Endothelial cell of umbilical vein (primary cell): ENCODE results near the gene ELOVL5. TPM values are rescaled to one million over a fixed set of nuclear protein-coding genes. Genes with fewer than 3 reads are reported as not detected.

ENCODE experiments used
- BruUV-seq: library from RNA; stranded (reverse); fragments of 400-500 nt; replicated peaks from 2 replicates; lab custom pipeline; 2021; lab: Mats Ljungman, UMichigan
- CTCF ChIA-PET: fragments of 300-600, 350-600 bp; sonication (Branson Sonifier 250); formaldehyde crosslinking; loops from one replicate; lab custom pipeline; 2021; ENCODE audit warnings: antibody characterized with exemption, inconsistent platforms; lab: Charles Lee
- POLR2A ChIA-PET: fragments of 300-600, 350-600 bp; sonication (Branson Sonifier 250); formaldehyde crosslinking; loops from one replicate; lab custom pipeline; 2021; ENCODE audit warnings: antibody characterized with exemption, inconsistent platforms; lab: Charles Lee
- DNase-seq: peaks from one replicate; pipeline ENCODE4 v3.0.0-alpha.2; 2011; ENCODE audit warnings: low read depth, low spot score
- FAIRE-seq: peaks from 2 replicates; lab custom pipeline; 2011; peaks lifted over from hg19 to GRCh38; lab: Jason Lieb, UNC
- H2AFZ ChIP-seq: 2 replicates; pipeline ENCODE4 v1.6.0; 2012; ENCODE audit warnings: low read depth, low read length, control low read depth, inconsistent platforms
- H3K27ac ChIP-seq: 2 replicates; pipeline ENCODE4 v1.5.1; 2011; ENCODE audit warnings: low read depth, mild to moderate bottlenecking, control low read depth, low read length, moderate library complexity; ENCODE audit not compliant: insufficient read depth
- H3K27me3 ChIP-seq, 2 experiments: 2 replicates each; pipeline versions ENCODE4 v1.6.0 to v1.6.1; 2011; ENCODE audit warnings: low read length in 2 of 2, mixed read lengths in 1 of 2; ENCODE audit not compliant: control insufficient read depth in 2 of 2, insufficient read depth in 2 of 2
- H3K36me3 ChIP-seq, 2 experiments: 2 replicates in 1 of 2; 3 replicates in 1 of 2; pipeline ENCODE4 v1.5.1; 2011; ENCODE audit warnings: low read length in 2 of 2, mild to moderate bottlenecking in 1 of 2, moderate library complexity in 1 of 2; ENCODE audit not compliant: control insufficient read depth in 2 of 2, insufficient read depth in 2 of 2; ENCODE audit errors: extremely low read depth in 1 of 2
- H3K4me1 ChIP-seq: 3 replicates; pipeline ENCODE4 v1.5.1; 2011; ENCODE audit warnings: mild to moderate bottlenecking, low read length; ENCODE audit not compliant: control insufficient read depth, insufficient read depth; ENCODE audit errors: extremely low read depth
- H3K4me2 ChIP-seq: 2 replicates; pipeline ENCODE4 v1.6.1; 2011; ENCODE audit warnings: low read length, control low read depth, mixed read lengths; ENCODE audit not compliant: insufficient read depth
- H3K4me3 ChIP-seq, 3 experiments: fragments of 200-600 bp in 1 of 3; sonication (generic), shearing (Covaris generic) in 1 of 3; replicated peaks in 1 of 3; 2 replicates each; pipeline ENCODE4 v1.5.1; 2011 to 2016; ENCODE audit warnings: control low read depth in 3 of 3, low read length in 3 of 3, mild to moderate bottlenecking in 2 of 3, inconsistent platforms in 1 of 3, low read depth in 1 of 3, moderate library complexity in 1 of 3; ENCODE audit not compliant: insufficient read depth in 1 of 3
- H3K79me2 ChIP-seq: 2 replicates; pipeline ENCODE4 v1.6.0; 2012; ENCODE audit warnings: low read length, inconsistent platforms; ENCODE audit not compliant: control insufficient read depth, insufficient read depth
- H3K9ac ChIP-seq: replicated peaks from 2 replicates; pipeline ENCODE3; 2011; ENCODE audit warnings: low read length, control low read depth; ENCODE audit not compliant: insufficient read depth; ENCODE audit errors: extremely low read depth
- H3K9me1 ChIP-seq: replicated peaks from 3 replicates; pipeline ENCODE4 v1.6.0; 2011; ENCODE audit warnings: mild to moderate bottlenecking, low read length; ENCODE audit not compliant: control insufficient read depth, insufficient read depth; ENCODE audit errors: extremely low read depth
- H3K9me3 ChIP-seq: replicated peaks from 2 replicates; pipeline ENCODE4 v1.5.1; 2012; ENCODE audit warnings: low read length, inconsistent platforms; ENCODE audit not compliant: control insufficient read depth, insufficient read depth
- H4K20me1 ChIP-seq: replicated peaks from 2 replicates; pipeline ENCODE3; 2011; ENCODE audit warnings: mild to moderate bottlenecking, low read length; ENCODE audit not compliant: control insufficient read depth, insufficient read depth; ENCODE audit errors: extremely low read depth
- CTCF ChIP-seq, 2 donors: IDR thresholded peaks; 1 replicate in 1 of 2; 2 replicates in 1 of 2; pipeline ENCODE4 v1.5.1; 2011; ENCODE audit warnings: low read length in 2 of 2, mild to moderate bottlenecking in 2 of 2, moderate library complexity in 2 of 2, control low read depth in 1 of 2, inconsistent platforms in 1 of 2, low read depth in 1 of 2; ENCODE audit not compliant: insufficient read depth in 1 of 2; ENCODE audit errors: extremely low read depth in 1 of 2
- GATA2 ChIP-seq: IDR thresholded peaks from 2 replicates; pipeline ENCODE4 v1.7.0; 2011; ENCODE audit warnings: low read depth, mild to moderate bottlenecking, moderate library complexity, mixed read lengths, low read length; ENCODE audit not compliant: insufficient read length, insufficient read depth
- POLR2A ChIP-seq: IDR thresholded peaks from 2 replicates; pipeline ENCODE4 v1.6.1; 2012; ENCODE audit warnings: low read depth, mild to moderate bottlenecking, control low read depth, low read length
- POLR2AphosphoS5 ChIP-seq: IDR thresholded peaks from 2 replicates; pipeline ENCODE4 v1.6.1; 2012; ENCODE audit warnings: low read depth, mild to moderate bottlenecking, control low read depth, low read length, moderate library complexity; ENCODE audit not compliant: insufficient read depth
- dilution Hi-C: fragments of 300-500 bp; cut with MboI; formaldehyde crosslinking; loops from one replicate; pipeline ENCODE4 v1.15.0; 2019; ENCODE audit warnings: low sequenced_read_pairs; ENCODE audit not compliant: extremely low pct_ligation_motif_present
- intact Hi-C: fragments of 100-400 bp; cut with micrococcal nuclease; formaldehyde crosslinking; loops from one replicate; pipeline ENCODE4 v1.10.0; 2022
- polyA plus RNA-seq, 4 experiments: library from polyadenylated mRNA; depleted of rRNA in 3 of 4; stranded (reverse) in 3 of 4; unstranded in 1 of 4; fragments of >200 nt; gene quantifications; 2 replicates each; pipeline versions ENCODE4 v1.2.1 to v1.2.3, GENCODE V29; 2011 to 2012; ENCODE audit warnings: missing spikeins in 1 of 4
- total RNA-seq: library from RNA; stranded (reverse); gene quantifications from 2 replicates; pipeline ENCODE4 v1.2.3, GENCODE V29; 2021

The ELOVL5 gene
- total and polyA plus RNA-seq, 2 donors (not counting 3 experiments of a cell fraction or from before 2014, with no cell fraction given) = 85.9 to 140 TPM

GRCh38 chr6:53230775-53231467 is 117.8 kb downstream of the ELOVL5 start:
- no peak overlapping the region for H3K9ac ChIP-seq
- no peaks in the 10 kb centered on the region for H3K9me3 ChIP-seq
- intact Hi-C loops (no loop called here), dilution Hi-C loops (no loop called here)
- H3K36me3 ChIP-seq = no peaks in the 10 kb centered on the region
- FAIRE-seq (no peak), DNase-seq (no peak)
- H3K4me3 ChIP-seq = no peak overlapping the region
- BruUV-seq = no TSS peak
- no peaks in the 10 kb centered on the region for H4K20me1 ChIP-seq
- no peak overlapping the region for H3K27ac ChIP-seq
- no peak overlapping the region for H3K4me2 ChIP-seq
- POLR2A ChIA-PET = no interaction called here
- no peaks in the 10 kb centered on the region for H3K79me2 ChIP-seq
- no peaks in the 10 kb centered on the region for H3K4me1 ChIP-seq
- CTCF ChIA-PET = interaction anchor here (0.8 to 1.2 kb wide), 3 partner anchors 17 to 209 kb away, joined by 3 to 4 read pairs (median 4); no protein-coding TSS in a partner anchor
- TF ChIP-seq POLR2A (no peak), POLR2AphosphoS5 (no peak), CTCF (IDR thresholded peaks at IDR 0.05; ENCODE audit: extremely low read depth in 1 of 2, insufficient read depth in 1 of 2, low read depth in 1 of 2, low read length in 2 of 2) (no peak), GATA2 (no peak)
- no peaks in the 10 kb centered on the region for H3K9me1 ChIP-seq
- H3K27me3 ChIP-seq = no peaks in the 10 kb centered on the region
- no peak overlapping the region for H2AFZ ChIP-seq

- intact Hi-C loops (no loop called here), dilution Hi-C loops (no loop called here)
- Histone ChIP-seq H3K27me3 (no peaks in the 10 kb centered on the region), H4K20me1 (no peaks in the 10 kb centered on the region), H3K36me3 (no peaks in the 10 kb centered on the region), H3K79me2 (no peaks in the 10 kb centered on the region), H3K9me1 (no peaks in the 10 kb centered on the region), H3K4me1 (no peaks in the 10 kb centered on the region), H3K9ac (no peak overlapping the region), H3K4me2 (no peak overlapping the region), H3K4me3 (no peak overlapping the region), H3K27ac (no peak overlapping the region), H3K9me3 (no peaks in the 10 kb centered on the region), H2AFZ (no peak overlapping the region)
- ChIA-PET CTCF (no interaction called here), POLR2A (no interaction called here)
- DNase-seq (no peak), FAIRE-seq (no peak)
- no TSS peak for BruUV-seq
- TF ChIP-seq POLR2A = no peak
Measured at GRCh38 chr6:53227847-53228246, 120.9 kb downstream of the ELOVL5 start.
